NCI-H2081 treated with DMSO at 0.1 percent for 48 hours (cell line): Measurements from ENCODE around the gene PPIF.

Experiments
- DNase-seq: peaks from one replicate; lab custom pipeline; 2025; lab: John Stamatoyannopoulos, UW

PPIF gene

DNA sequence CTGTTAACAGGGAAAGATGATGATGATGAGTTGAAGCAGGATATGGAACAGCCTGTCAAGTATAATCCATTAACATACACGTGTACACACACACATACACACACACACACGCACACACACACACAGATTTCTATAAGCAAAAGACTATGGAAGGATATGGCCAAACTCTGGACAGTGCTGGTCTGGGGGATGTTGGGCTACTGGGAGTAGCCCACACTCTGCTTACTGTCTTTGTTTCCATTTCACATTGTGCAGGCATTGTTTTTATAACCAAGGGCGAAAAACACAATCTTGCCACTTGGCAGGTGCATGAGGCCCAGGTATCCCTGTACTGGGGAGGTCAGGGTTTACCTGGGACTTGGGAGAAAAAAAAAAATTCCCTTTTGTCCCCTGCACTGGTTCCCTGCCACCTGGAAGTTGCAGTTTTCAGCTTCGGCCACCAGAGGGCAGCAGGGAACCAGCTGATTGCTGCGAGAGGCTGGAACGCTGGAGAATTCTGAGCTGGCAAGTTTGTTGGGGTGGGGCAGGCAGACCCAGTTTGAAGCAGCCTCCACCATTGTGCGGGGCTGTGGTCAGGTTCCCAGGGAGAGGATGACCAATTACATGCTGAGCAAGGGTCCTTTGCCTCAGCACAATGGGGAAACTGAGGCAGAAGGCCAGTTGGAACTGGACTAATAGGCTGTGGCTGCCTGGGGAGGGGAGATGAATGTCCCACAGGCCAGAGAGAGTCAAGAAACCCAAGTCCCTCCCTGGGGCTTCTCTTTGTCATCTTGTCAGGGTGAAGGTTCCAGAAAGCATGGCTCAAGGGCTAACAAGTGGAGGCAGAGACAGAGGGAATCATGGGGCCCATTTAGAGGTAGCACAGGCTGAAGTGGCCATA, 27.3 kb downstream of the PPIF start:
- DNase-seq = no peak

DNA sequence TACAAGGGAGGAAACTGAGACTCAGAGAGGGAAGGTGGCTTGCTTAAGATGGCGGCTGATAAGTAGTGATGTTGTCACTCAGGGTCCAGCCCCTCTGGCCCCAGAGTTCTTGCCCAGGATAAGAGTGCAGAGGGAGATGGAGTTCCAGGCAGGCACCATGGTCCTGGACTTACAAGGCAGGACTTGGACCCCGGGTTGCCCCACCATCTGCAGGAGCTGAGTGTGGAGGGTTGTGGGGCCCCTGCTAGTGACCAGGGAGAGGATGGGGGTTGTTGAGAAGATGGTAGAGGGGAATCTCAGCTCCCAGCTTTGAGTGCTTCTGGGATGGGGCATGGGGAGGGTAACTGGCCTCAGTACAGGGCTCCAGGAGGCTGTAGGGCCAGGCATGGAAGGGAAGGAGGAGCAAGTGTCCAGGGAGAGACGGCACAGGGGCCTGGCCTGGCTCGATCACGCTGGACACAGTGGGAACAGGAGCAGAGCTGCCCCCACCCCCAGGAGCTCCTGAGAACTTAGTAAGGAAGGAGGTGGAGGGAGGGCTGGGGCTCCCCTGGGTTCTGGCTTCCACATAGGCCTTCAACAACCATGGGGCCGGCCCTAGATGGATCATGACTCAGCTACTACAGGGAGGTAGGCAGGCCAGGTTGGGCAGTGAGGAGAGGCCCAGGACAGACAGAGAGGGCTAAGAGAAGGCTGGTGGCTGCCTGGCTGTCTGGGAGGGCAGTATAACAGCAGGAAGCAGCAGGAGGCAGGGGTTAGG, 28.2 kb downstream of the PPIF start:
- no peak for DNase-seq

DNA sequence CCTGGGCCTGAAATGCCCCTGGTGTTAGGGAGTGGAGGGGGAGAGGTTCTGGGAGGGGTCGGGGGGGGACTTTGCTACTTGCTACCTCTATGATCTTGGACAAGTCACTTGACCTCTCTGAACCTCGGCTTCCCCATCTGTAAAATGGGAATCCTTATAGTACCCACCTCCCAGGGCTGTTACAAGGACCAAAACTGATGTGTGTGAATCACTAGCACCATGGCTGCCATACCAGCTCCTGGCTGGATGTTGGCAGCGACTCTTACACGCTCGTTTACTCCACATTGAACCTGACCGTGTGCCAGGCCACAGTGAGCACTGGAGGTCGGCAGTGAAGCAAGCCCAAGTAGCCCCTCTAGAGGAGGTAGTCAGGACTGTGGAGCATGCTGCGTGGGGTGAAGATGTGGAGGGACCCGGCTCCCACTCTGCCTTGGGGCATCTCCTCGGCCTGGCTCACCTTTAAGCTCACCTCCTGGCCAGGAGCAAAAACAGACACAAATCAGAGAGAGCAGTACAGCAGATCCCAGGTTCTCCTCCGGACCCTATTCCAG, 28.9 kb downstream of the PPIF start:
- DNase-seq = no peak

DNA sequence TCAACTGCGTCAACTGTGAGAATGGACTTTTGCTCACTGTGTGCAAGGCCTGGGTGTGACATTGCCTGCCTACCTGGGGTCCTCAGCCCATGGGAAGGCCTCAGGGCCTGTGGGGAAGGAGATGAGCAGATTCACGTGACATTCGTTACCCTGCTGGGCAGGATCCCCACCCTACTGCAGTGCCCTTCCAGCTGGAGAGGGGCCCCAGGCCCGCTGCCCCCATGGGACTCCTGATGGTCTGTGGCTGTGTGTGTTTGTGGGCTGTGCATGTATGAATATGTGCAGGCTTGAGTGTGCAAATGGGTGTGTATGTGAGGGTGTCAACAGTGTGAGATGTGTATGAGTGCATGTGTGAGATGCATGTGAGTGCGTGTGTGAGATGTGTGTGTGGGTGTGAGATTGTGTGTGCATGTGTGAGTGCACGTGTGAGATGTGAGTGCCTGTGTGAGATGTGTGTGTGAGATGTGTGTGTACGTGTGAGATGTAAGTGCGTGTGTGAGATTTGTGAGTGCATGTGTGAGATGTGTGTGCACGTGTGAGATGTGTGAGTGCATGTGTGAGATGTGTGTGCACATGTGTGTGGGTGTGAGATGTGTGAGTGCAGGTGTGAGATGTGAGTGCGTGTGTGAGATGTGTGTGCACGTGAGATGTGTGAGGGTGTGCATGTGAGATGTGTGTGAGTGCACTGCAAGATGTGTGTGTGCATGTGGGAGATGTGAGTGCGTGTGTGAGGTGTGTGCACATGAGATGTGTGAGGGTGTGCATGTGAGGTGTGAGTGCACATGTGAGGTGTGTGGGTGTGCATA, 29.7 kb downstream of the PPIF start:
- DNase-seq = no peak

DNA sequence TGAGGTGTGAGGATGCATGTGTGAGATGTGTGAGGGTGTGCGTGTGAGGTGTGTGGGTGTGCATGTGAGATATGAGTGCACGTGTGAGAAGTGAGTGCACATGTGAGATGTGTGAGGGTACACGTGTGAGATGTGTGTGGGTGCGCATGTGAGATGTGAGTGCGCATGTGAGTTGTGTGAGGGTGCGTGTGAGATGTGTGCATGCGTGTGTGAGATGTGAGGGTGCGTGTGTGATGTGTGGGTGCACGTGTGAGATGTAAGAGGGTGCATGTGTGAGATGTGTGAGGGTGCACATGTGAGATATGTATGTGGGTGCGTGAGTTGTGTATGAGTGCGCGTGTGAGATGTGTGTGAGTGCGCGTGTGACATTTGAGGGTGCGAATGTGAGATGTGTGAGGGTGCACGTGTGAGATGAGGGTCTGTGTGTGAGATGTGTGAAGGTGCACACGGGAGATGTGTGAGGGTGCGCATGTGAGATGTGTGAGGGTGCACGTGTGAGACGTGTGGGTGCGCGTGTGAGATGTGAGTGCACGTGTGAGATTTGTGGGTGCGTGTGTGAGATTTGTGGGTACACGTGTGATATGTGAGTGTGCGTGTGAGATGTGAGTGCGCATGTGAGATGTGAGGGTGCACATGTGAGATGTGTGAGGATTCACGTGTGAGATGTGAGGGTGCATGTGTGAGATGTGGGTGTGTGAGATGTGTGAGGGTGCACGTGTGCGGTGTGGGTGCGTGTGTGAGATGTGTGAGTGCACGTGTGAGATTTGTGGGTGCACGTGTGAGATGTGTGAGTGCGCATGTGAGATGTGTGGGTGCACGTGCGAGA, 30.5 kb downstream of the PPIF start:
- DNase-seq = no peak

DNA sequence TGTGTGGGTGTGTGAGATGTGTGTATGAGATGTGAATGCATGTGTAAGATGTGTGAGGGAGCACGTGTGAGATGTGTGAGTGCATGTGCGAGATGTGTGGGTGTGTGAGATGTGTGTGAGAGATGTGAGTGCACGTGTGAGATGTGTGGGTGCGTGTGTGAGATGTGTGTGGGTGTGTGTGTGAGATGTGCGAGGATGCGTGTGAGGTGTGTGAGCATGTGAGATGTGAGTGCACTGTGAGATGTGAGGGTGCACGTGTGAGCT, 31.0 kb downstream of the PPIF start:
- DNase-seq = no peak

DNA sequence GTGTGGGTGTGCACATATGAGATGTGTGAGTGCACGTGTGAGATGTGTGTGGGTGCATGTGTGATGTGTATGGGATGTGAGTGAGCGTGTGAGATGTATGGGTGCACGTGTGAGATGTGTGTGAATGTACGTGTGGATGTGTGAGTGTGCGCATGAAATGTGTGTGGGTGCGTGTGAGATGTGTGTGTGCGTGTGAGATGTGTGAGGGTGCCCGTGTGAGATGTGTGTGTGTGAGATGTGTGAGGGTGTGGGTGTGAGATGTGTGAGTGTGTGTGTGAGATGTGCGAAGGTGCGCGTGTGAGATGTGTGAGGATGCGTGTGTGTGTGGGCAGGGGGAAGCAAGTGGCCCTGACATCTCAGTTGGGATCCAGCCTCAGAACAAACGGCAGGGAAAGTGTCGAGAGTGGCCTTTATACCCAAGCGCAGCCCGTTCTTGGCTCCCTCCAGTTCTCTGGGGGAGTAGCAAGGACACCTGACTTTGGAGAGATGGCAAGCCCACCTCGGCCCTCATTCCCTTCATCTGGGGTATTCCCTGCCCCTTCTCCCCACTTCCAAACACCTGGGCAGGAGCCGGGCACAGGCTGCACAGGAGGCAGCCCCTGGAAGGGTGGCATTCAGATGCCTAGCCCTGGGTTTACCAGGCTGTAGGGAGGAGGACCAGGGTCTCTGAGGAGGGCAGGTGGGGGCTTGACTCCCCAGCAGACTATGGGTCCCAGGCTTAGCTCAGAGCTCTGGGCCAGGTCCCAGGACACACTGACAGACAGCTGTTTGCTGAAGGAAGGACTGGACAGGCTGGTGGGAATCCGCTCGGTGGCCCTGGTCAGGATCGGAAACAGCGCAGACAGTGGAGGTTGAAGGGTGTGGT, 31.6 kb downstream of the PPIF start:
- DNase-seq = no peak

DNA sequence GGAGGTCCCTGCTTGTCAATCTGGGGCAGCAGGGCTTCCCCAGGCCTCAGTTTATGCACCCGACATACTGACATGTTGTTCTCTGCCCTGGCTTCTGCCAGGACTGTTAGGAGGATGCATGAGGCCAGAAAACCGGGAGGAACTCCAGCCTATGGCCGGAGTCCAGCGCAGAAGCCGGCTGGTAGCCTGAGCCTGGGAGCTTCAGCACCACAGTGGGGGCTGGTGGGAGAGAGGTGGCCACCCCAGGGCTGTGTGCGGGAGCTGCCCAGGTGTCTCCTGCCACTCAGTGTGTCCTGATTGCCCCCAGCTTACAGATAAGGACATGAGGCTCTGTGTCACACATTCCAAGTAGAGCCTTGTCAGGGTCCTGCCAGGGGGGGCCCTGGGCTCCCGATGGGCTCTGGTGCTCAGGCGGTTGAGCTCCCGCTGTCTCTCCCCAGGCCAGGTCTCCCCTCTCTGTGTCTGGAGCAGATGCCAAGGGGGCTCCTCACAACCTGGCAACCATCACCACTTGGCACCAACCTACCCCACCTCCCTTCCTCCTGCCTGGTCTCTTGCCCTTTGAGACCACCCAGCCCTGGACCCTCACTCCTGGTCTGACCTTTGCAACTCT, 32.3 kb downstream of the PPIF start:
- no peak for DNase-seq

DNA sequence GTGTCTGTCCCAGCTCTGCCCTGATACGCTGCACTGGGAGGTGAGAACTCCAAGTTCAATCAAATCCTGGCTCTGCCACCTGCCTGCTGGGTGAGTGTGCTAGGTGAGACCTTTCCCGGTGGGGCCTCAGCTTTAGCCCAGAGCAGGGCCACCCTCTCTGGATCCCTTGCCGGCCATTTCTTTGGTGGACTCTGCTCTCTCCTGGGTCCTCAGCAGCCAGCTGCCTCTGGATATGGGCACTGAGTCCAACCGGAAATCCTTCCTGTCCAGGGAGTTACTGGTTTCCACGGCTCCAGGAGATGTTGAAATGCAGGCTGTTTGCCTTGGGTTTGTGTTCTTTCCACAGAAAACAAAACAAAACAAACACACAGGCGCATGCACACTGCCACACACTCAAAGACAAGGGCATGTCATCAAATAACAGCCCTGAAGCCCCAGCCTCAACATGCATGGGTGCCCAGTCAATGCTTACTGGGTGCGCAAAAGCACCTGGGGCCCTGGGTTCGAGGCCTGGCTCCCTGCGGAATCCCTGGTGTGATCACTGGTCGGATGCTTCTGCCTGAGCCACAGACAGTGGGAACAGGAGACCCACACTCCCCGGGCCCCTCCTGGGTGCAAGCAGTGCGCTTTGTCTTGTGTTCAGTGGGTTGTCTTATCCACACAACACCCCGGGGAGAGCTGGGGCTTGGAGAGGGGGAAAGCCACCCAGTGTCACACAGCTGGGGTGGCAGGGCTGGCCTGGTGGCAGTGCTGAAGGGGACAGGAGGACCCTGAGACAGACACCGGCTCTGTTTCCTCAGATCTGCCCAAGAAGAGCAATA, 33.1 kb downstream of the PPIF start:
- no peak for DNase-seq

DNA sequence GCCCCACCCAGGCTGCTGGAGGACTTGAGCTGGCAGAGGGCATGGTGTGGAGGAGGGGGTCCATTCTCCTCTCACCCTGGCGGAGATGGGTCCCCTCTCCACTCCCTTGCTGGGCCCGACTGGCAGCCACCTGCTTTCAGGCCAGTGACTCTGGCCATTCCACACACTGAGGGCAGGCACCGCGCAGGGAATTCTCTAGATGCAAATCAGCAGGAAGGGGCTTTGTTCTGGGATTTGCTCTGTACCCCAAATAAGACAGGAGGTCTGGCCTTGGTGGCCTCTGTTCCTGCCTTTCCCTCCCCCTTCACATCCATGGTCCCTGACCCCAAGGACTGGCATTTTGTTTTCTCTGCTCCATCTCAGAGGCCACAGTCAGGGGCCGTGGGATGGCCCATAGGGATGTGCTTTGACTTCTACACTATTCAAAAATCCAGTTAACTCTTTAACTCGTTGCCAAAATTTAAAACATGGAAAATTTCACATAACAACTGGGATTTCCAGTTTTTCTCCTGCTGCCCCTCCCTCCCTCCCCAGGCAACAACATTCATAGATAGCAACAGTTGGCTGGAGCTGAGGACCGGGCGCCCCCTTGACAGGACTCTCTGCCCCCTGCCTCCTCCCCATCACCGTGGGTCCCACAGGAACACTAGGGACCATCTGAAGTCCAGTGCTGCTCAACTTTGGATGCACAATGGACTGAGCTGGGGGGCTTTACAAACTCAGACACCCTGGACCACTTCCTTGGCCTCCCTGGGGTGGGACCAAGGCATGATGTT, 33.9 kb downstream of the PPIF start:
- no peak for DNase-seq

DNA sequence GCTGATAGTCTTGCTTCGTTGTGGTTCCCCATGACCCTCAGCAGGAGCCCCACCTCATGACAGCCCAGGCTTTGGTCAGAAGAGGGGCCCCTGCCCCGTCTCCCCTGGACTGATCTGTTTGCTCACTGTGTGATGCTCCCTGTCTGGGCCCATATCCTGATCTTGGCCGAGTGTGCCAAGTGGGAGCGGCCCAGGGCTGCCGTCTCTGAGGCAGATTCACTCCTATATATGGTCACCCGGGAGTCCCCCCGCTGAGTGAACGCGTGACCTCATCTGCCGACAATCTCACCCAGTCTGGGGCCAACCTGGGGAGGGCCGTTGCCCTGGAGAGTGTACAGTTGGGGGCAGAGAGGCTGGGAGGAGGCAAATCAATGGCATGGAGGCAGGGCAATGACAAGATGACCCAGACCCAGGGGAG, 34.5 kb downstream of the PPIF start:
- no peak for DNase-seq

DNA sequence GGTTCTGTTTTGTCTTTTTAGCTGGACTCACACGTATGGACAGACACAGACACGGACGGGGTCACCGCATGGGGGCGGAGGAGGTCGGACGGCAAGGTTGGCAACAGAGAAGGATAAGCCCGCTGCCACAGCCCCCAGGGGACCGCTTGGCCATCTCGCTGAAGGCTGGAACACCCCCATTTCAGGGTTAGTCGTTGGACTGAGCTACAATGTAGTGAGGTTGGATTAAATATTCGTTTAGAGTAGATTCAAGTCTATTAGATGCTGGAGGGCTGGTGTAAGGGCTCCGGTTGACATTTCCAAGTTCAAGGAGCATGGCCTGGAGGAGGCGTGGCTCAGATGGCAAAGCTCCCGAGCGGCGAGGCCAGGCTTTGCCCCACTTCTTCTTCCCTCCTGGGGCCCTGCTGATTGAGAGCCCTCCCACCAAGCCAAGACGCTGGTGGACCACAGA, 35.2 kb downstream of the PPIF start:
- DNase-seq = no peak

DNA sequence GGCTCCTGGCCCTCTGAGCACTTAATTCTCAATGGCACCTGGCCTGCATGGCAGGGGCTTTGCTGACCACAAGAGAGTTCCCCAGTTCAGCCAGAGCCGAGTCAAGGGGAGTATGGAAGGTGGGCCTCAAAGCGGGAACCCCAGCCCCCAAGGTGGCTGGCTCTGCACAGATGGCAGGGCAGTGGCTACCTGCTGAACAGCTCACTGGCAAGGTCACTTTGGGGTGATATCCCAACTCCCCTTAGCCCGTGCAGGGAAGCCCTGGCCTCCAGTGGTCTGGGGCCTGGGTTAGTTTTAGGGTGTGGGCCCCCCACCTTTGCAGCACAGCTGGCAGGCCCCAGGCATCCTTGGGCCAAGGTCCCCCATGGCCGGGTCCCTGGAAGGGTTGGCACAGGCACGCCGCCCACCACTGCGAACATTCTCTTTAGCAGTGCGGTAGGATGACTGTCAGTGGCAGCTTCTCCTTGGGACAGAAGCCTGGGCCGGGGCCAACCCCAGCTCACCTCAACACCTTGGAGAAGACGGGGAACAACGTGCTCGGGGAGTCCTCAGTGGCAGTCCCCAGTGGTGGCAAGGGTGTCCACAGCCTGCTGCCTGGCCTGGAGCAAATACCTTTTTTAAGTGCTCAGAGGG, 36.8 kb downstream of the PPIF start:
- no peak for DNase-seq

DNA sequence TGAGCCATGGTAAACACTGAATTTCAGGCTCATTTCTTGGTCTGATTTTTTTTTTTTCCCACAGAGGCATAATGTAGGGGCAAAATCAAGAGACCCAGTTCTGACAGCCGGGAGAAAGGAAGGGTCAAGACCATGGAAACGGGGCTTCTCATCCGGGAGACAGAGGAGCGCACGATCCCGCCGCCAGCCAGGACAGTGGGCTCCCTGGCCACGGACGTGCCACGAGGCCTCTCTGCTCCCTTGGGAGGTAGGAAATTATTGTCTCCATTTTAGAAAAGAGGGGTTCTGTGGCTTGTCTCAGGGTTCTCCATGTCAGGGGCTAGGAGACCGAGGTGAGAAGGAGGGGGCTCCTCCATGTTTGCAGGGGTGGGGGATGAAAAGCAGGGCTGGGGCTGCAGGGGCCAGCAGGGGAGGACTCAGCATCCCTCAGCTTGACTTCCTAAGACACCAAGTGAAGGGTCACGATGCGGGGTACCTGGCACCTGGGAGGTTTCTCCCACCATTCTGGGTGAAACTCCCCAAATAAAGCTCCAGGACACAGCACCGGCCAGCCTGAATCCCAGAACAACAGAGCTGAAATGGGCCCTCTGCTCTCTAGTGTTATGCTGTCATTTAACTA, 37.6 kb downstream of the PPIF start:
- no peak for DNase-seq

DNA sequence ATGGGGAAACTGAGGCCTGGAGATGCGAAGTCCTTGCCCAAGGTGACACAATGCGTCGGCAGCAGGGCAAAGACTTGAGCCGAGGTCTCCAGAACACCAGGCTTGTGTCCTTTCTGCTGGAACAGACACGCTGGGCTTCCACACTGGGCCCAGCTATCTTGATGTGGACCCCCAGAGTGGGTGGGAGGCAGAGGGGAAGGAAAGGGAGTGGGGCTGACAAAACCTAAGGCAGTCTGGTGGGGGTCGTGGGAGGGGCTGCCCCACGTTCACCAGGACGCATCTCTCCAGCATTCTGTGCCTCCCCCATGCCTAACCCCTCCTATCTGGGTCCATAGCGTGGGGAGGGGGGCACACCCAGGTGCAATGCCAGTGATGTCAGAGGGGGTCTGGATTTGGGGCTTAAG, 38.1 kb downstream of the PPIF start:
- no peak for DNase-seq

DNA sequence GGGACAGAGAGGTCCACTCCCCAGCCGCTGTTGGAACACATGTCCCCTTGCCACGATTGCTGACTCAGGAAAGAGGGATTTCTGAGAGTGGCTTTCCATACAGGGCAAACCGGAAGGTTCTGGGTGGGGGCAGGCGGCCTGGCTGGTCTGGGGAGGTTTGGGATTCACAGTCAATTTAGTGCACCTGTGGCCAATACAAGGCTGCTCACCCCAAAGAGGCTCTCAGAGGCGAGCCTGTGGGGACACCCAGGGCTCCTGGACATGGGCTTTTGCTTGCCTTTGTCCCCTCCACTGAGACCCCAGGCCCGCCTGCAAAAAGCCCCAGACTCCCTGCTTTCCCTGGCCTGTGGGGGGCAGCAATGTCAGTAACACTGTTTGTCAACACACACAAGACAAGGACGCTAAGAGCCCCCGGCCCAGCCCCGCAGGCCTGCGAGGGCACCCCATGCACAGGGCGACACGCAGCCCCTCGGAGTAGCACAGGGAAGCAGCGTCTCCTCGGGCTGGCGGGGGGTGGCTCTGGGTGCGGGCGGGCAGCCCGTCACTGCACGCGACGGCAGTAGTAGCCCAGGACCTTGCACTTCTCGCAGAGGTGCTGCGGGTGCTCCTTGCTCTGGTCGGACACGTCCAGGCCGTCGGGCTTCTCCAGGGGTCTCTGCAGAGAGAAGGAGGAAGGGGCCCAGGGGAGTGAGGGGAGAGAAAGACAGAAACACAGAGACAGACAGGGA, 38.7 kb downstream of the PPIF start:
- no peak for DNase-seq
